Activated B cell treated with CpG ODN at 0.5 μM for 24 hours (primary cell): ENCODE measurements around the gene GDAP2. TPM values are rescaled to one million over a fixed set of nuclear protein-coding genes. Genes with fewer than 3 reads are reported as not detected.
A peak's percentile ranks its signal among the peaks of the same experiment; 100 is the strongest.
"Not testable (repeated sequence)": the region's sequence is repeated elsewhere in the genome, so short reads cannot be mapped to it uniquely, and the experiment has no call there.

Experiments used
- ATAC-seq: fragments of 200-7000 bp; cut with Tn5 transposase; one replicate; pipeline ENCODE4 v1.10.0; 2021; ENCODE audit warnings: low read depth, mild to moderate bottlenecking, moderate library complexity
- CTCF ChIA-PET: fragments of 350-600 bp; sonication (Branson Sonifier 250); formaldehyde crosslinking; loops from one replicate; lab custom pipeline; 2021; ENCODE audit warnings: antibody characterized with exemption; lab: Charles Lee
- POLR2A ChIA-PET: fragments of 350-600 bp; sonication (Branson Sonifier 250); formaldehyde crosslinking; loops from one replicate; lab custom pipeline; 2021; ENCODE audit warnings: antibody characterized with exemption; lab: Charles Lee
- DNase-seq: peaks from one replicate; pipeline ENCODE4 v3.0.0; 2022
- H3K27ac Mint-ChIP-seq: one replicate; pipeline ENCODE4 v1.8.0; 2020; ENCODE audit warnings: mixed read lengths
- H3K27me3 Mint-ChIP-seq: one replicate; pipeline ENCODE4 v1.8.0; 2021; ENCODE audit warnings: mixed read lengths
- H3K36me3 Mint-ChIP-seq: one replicate; pipeline ENCODE4 v1.8.0; 2021; ENCODE audit warnings: low read depth, mixed read lengths
- H3K4me1 Mint-ChIP-seq: one replicate; pipeline ENCODE4 v1.8.0; 2021; ENCODE audit warnings: mixed read lengths
- H3K4me3 Mint-ChIP-seq: one replicate; pipeline ENCODE4 v1.8.0; 2020; ENCODE audit warnings: mild to moderate bottlenecking, mixed read lengths
- H3K9me3 Mint-ChIP-seq: one replicate; pipeline ENCODE4 v1.8.0; 2020; ENCODE audit warnings: mixed read lengths
- CTCF ChIP-seq: fragments of 200-600 bp; IDR thresholded peaks from one replicate; pipeline ENCODE4 v1.8.0; 2022; ENCODE audit warnings: antibody characterized with exemption, mild to moderate bottlenecking
- intact Hi-C: fragments of 100-400 bp; cut with micrococcal nuclease; formaldehyde crosslinking; loops from one replicate; pipeline ENCODE4 v1.15.1; 2024
- total RNA-seq: library from RNA; stranded (reverse); gene quantifications from 2 replicates; pipeline ENCODE4 v1.2.3, GENCODE V29; 2022

Gene GDAP2
- total RNA-seq, 1 donor from 2014 or later, result 20.6 TPM

- Mint-ChIP-seq H3K4me3 (peak overlapping the region; percentile 94), H3K27me3 (no peaks in the 10 kb centered on the region), H3K9me3 (no peaks in the 10 kb centered on the region), H3K36me3 (peaks cover 33% of the 10 kb centered on the region), H3K4me1 (peaks cover 57% of the 10 kb centered on the region), H3K27ac (peak overlapping the region; percentile 91)
- ChIA-PET CTCF (no interaction called here), POLR2A (interaction anchor here (1.2 to 1.9 kb wide), 2 partner anchors 323 to 562 kb away, joined by 3 to 7 read pairs; partner anchors contain the start of gene MAN1A2)
- DNase-seq (no peak), ATAC-seq (peak; percentile 49)
- intact Hi-C loops, result loop anchor here (1.0 to 10.0 kb wide), 6 partner anchors 257 to 1954 kb away; partner anchors contain the start of genes MAN1A2, SLC22A15, TENT5C and TTF2
- TF ChIP-seq CTCF, result no peak
Measured at GRCh38 chr1:117928881-117929342, 509 bp downstream of the GDAP2 start.

- Mint-ChIP-seq H3K4me3 (peak overlapping the region; percentile 21), H3K9me3 (no peaks in the 10 kb centered on the region), H3K27ac (peak overlapping the region; percentile 26), H3K4me1 (peaks cover 47% of the 10 kb centered on the region), H3K36me3 (peaks cover 20% of the 10 kb centered on the region), H3K27me3 (no peaks in the 10 kb centered on the region)
- TF ChIP-seq CTCF, result no peak
- CTCF ChIA-PET, result no interaction called here
- POLR2A ChIA-PET, result no interaction called here
- intact Hi-C loops, result loop anchor here (5.0 to 10.0 kb wide), 3 partner anchors 254 to 1951 kb away; partner anchors contain the start of genes SLC22A15 and TENT5C
- no peak for DNase-seq
- ATAC-seq, result no peak
Measured at GRCh38 chr1:117925981-117926380, 3.4 kb downstream of the GDAP2 start.

- H3K4me3 Mint-ChIP-seq, ATAC-seq, POLR2A ChIA-PET, CTCF ChIA-PET, H3K27me3 Mint-ChIP-seq, H3K9me3 Mint-ChIP-seq, DNase-seq, H3K27ac Mint-ChIP-seq: not testable (repeated sequence)
- intact Hi-C loops, result loop anchor here (10.0 kb wide), 1 partner anchor 1948 kb away; the partner anchor contains the start of gene SLC22A15
- H3K36me3 Mint-ChIP-seq, result peaks cover 24% of the 10 kb centered on the region
- peaks cover 17% of the 10 kb centered on the region for H3K4me1 Mint-ChIP-seq
Measured at GRCh38 chr1:117922717-117923116, 6.7 kb downstream of the GDAP2 start.

DNA sequence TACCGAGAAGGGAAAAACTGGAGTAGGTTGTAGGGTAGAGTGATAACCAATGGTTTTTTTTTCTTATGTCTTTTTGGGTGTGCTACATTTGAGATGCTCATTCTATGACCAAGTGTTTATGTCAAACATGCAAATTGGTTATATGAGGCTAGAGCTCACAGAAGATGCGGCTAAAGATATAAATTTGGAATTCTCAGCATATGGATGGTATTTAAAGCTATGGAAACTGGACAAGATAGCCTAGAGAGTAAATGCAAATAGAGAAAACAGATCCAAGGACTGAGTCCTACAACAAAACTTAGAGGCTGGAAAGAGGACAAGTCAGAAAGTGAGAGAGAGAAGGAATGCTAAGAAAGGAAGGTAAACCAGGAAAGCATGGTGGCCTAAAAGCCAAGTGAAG, 7.4 kb downstream of the GDAP2 start:
- peaks cover 12% of the 10 kb centered on the region for H3K4me1 Mint-ChIP-seq
- TF ChIP-seq CTCF, result no peak
- no peaks in the 10 kb centered on the region for H3K9me3 Mint-ChIP-seq
- no peaks in the 10 kb centered on the region for H3K27me3 Mint-ChIP-seq
- POLR2A ChIA-PET, result no interaction called here
- H3K27ac Mint-ChIP-seq, result no peak overlapping the region
- intact Hi-C loops, result loop anchor here (10.0 kb wide), 1 partner anchor 1947 kb away; the partner anchor contains the start of gene SLC22A15
- CTCF ChIA-PET, result no interaction called here
- DNase-seq (no peak), ATAC-seq (no peak)
- peaks cover 30% of the 10 kb centered on the region for H3K36me3 Mint-ChIP-seq
- H3K4me3 Mint-ChIP-seq, result no peak overlapping the region

DNA sequence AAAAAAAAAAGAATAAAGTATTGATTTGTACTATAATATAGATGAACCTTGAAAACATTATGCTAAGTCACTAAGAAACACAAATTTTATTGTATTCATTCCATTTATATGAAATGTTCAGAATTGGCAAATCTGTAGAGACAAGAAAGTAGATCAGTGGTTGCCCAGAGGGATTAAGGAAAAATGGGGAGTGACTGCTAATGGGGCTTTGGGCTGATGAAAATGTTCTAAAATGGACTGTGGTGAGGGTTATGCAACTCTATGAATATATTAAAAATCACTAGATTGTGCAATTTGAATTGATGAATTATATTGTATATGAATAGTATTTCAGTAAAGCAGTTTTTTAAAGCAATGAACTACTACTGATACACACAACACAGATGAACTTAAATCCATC, 10.0 kb downstream of the GDAP2 start:
- ATAC-seq, result no peak
- no peak overlapping the region for H3K4me3 Mint-ChIP-seq
- TF ChIP-seq CTCF, result no peak
- CTCF ChIA-PET, result no interaction called here
- intact Hi-C loops, result no loop called here
- peaks cover 51% of the 10 kb centered on the region for H3K36me3 Mint-ChIP-seq
- no peaks in the 10 kb centered on the region for H3K4me1 Mint-ChIP-seq
- no peaks in the 10 kb centered on the region for H3K27me3 Mint-ChIP-seq
- DNase-seq, result no peak
- H3K27ac Mint-ChIP-seq, result no peak overlapping the region
- POLR2A ChIA-PET, result no interaction called here
- H3K9me3 Mint-ChIP-seq, result no peaks in the 10 kb centered on the region
